Uterus (tissue), 4 donors: ENCODE data around the gene GPATCH2. TPM values are rescaled to one million over a fixed set of nuclear protein-coding genes. Genes with fewer than 3 reads are reported as not detected.
"Not testable (repeated sequence)": the region's sequence is repeated elsewhere in the genome, so short reads cannot be mapped to it uniquely, and the experiment has no call there.

Source experiments
- DNase-seq, 2 donors: peaks; one replicate each; pipeline ENCODE4 v3.0.0-alpha.2; 2019 to 2020
- H3K27ac ChIP-seq, 2 donors: fragments of 200-600 bp; sonication (generic); 1 replicate in 1 of 2; 2 replicates in 1 of 2; pipeline ENCODE4 v1.5.1; 2016 to 2018
- H3K27me3 ChIP-seq, 2 donors: fragments of 200-600 bp; sonication (generic); one replicate each; pipeline ENCODE4 v1.5.1; 2018 to 2019; ENCODE audit warnings: control low read depth in 1 of 2
- H3K36me3 ChIP-seq, 2 donors: fragments of 200-600 bp; sonication (generic); one replicate each; pipeline ENCODE4 v1.5.1; 2019; ENCODE audit warnings: control low read depth in 1 of 2
- H3K4me1 ChIP-seq, 2 donors: fragments of 200-600 bp; sonication (generic); one replicate each; pipeline ENCODE4 v1.5.1; 2018 to 2019; ENCODE audit warnings: control low read depth in 1 of 2
- H3K4me3 ChIP-seq, 2 donors: fragments of 200-600 bp; sonication (generic); 1 replicate in 1 of 2; 2 replicates in 1 of 2; pipeline ENCODE4 v1.5.1; 2018 to 2019; ENCODE audit warnings: mild to moderate bottlenecking in 1 of 2
- H3K9me3 ChIP-seq, 2 donors: fragments of 200-600 bp; sonication (generic); one replicate each; pipeline ENCODE4 v1.5.1; 2019; ENCODE audit warnings: control low read depth in 1 of 2
- POLR2A ChIP-seq, 2 donors: fragments of 450-650 bp; IDR thresholded peaks; one replicate each; pipeline ENCODE4 v1.6.1; 2016; ENCODE audit warnings: antibody characterized with exemption in 2 of 2, mild to moderate bottlenecking in 1 of 2, moderate library complexity in 1 of 2
- intact Hi-C: fragments of 100-400 bp; cut with DNase I; formaldehyde crosslinking; loops from one replicate; pipeline ENCODE4 v1.15.1; 2023; ENCODE audit warnings: low total_unique reads
- total RNA-seq, 4 donors: library from RNA; depleted of rRNA in 3 of 4; stranded (reverse); fragments of >200 nt in 3 of 4; gene quantifications; one replicate each; pipeline versions ENCODE4 v1.1.0 to v1.2.4, GENCODE V29; 2014 to 2023
- TF ChIP-seq, protein P1 (sequence below), 4 experiments: fragments of 200-600 bp in 2 of 4; fragments of 450-650 bp in 2 of 4; sonication (generic) in 2 of 4; IDR thresholded peaks; one replicate each; pipeline ENCODE4 v1.5.1; 2016 to 2019; ENCODE audit warnings: antibody characterized with exemption in 4 of 4, mild to moderate bottlenecking in 2 of 4, moderate library complexity in 1 of 4
- donor health status: DM: yes; HTN: yes; CAD: no.

Gene GPATCH2
- total RNA-seq, 4 donors from 2014 or later = 13.1 to 50.3 (median 19.2) TPM

DNA sequence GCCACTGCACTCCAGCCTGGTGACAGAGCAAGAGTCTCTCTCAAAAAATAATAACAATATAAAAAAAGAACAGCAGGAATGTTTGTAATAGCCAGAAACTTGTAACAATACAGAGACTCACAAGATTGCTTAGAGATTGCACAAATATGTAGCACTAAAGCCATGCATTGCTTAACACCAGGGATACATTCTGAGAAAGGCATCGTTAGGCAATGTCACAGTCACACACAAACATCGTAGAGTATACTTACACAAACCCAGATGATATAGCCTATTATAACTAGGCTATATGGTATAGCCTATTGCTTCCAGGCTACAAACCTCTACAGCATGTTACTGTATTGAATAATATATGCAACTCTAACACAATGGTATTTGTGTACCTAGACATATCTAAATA is 45.3 kb downstream of the GPATCH2 start:
- intact Hi-C loops = no loop called here
- H3K4me1 ChIP-seq = no peaks in the 10 kb centered on the region
- no peaks in the 10 kb centered on the region for H3K36me3 ChIP-seq
- no peaks in the 10 kb centered on the region for H3K9me3 ChIP-seq
- TF ChIP-seq POLR2A (IDR thresholded peaks at IDR 0.05) = no peak
- TF ChIP-seq, protein P1, sequence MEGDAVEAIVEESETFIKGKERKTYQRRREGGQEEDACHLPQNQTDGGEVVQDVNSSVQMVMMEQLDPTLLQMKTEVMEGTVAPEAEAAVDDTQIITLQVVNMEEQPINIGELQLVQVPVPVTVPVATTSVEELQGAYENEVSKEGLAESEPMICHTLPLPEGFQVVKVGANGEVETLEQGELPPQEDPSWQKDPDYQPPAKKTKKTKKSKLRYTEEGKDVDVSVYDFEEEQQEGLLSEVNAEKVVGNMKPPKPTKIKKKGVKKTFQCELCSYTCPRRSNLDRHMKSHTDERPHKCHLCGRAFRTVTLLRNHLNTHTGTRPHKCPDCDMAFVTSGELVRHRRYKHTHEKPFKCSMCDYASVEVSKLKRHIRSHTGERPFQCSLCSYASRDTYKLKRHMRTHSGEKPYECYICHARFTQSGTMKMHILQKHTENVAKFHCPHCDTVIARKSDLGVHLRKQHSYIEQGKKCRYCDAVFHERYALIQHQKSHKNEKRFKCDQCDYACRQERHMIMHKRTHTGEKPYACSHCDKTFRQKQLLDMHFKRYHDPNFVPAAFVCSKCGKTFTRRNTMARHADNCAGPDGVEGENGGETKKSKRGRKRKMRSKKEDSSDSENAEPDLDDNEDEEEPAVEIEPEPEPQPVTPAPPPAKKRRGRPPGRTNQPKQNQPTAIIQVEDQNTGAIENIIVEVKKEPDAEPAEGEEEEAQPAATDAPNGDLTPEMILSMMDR (IDR thresholded peaks at IDR 0.05) = no peak
- DNase-seq = no peak
- H3K4me3 ChIP-seq = no peak overlapping the region
- H3K27me3 ChIP-seq = no peaks in the 10 kb centered on the region
- H3K27ac ChIP-seq = no peak overlapping the region

DNA sequence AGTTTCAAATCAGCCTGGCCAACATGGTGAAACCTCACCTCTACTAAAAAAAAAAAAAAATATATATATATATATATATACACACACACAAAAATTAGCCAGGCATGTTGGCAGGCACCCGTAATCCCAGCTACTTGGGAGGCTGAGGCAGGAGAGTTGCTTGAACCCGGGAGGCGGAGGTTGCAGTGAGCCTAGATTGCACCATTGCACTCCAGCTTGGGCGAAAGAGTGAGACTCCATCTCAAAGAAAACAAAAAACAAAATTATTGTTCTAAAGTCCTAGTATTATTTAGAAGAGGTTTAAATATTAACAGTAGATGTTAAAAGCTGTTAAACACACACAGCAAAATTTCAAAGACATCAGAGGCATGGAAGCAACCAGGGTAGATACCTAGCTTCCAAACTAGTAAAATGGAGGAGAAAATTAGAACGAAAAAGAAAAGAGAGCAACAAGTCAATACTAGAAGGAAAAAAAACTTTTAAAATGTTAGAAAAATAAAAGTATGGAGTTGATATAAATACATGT is 46.5 kb downstream of the GPATCH2 start:
- H3K27me3 ChIP-seq, H3K27ac ChIP-seq, H3K4me3 ChIP-seq, DNase-seq, H3K36me3 ChIP-seq, H3K9me3 ChIP-seq, intact Hi-C loops, H3K4me1 ChIP-seq: not testable (repeated sequence)

DNA sequence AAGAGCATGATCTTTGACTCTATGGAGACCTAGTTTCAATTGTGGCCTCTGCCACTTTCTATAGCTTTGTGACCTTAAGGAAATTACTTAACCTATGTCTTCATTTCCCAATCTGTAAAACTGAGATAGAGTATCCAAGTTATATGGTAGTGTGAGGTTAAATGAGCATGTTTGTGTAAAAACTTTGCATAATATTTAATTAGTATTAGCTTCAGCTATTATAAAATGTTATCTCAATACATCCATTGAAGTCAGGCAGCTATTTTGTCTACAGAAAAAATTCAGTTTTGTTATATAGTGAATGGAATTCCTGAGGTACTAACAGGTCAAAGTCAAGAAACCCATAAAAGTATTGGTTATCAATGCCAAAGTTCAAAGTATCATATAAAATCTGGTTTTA is 53.6 kb downstream of the GPATCH2 start:
- no peak for DNase-seq
- no peaks in the 10 kb centered on the region for H3K27me3 ChIP-seq
- no peak overlapping the region for H3K27ac ChIP-seq
- no peaks in the 10 kb centered on the region for H3K4me1 ChIP-seq
- H3K36me3 ChIP-seq = no peaks in the 10 kb centered on the region
- intact Hi-C loops = no loop called here
- H3K4me3 ChIP-seq = no peak overlapping the region
- TF ChIP-seq, protein P1 (IDR thresholded peaks at IDR 0.05) = no peak
- no peak for TF ChIP-seq POLR2A (IDR thresholded peaks at IDR 0.05)
- no peaks in the 10 kb centered on the region for H3K9me3 ChIP-seq

DNA sequence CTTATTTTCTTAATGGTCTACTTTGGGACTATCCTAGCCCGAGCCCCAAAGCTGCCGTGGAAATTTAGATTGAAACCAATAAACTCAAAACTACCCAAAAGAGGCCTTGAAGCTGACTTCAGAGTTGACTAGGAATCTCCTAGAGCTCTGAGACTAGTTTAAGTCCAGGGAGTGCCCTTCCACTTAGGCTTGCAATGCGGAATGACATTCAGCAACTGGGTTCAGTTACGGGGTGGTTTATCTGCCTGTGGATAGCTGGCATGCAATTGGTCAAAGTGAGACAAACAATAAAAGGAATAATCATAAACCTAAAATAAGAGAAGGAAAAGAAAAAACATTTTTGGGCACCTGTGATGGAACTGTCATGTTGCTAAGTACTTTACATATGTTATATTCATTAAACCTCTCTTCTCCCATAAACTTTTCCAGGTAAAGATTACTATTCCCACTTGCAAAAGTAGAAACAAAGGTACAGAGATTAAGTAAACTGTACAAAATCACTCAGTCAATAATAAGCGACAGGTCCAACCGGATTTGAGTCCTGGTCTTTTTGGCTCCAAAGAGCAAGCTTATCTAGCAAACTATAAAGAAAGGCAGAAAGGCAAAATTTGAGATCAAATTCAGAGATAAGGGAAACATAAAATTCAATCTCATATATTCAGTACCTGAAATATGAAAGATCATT is 56.5 kb downstream of the GPATCH2 start:
- Histone ChIP-seq H3K9me3 (no peaks in the 10 kb centered on the region), H3K36me3 (no peaks in the 10 kb centered on the region), H3K4me1 (no peaks in the 10 kb centered on the region), H3K27me3 (no peaks in the 10 kb centered on the region), H3K27ac (no peak overlapping the region), H3K4me3 (no peak overlapping the region)
- TF ChIP-seq, protein P1 (IDR thresholded peaks at IDR 0.05) = no peak
- TF ChIP-seq POLR2A (IDR thresholded peaks at IDR 0.05) = no peak
- no peak for DNase-seq
- intact Hi-C loops = no loop called here

DNA sequence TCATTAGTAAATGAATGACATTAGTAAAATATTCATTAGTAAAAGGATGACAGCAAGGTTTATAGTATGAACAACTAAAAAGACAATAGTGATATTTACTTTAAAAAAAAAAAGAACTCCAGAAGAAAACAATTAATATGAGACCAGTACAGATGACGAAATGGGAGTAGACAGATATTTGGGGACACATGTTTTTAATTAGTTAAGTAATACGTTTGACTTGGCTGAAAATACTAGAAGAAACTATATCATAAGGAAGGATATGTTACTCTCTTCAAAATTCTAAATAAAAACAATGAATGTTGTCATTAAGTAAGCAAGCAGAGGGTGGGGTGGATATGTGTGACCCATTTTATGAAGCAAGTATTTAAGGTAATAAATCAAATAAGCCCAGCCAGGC is 61.9 kb downstream of the GPATCH2 start:
- Histone ChIP-seq H3K4me1 (no peaks in the 10 kb centered on the region), H3K27me3 (no peaks in the 10 kb centered on the region), H3K36me3 (no peaks in the 10 kb centered on the region), H3K4me3 (no peak overlapping the region), H3K9me3 (no peaks in the 10 kb centered on the region), H3K27ac (no peak overlapping the region)
- no peak for DNase-seq
- intact Hi-C loops = no loop called here
- TF ChIP-seq, protein P1 (IDR thresholded peaks at IDR 0.05) = no peak
- no peak for TF ChIP-seq POLR2A (IDR thresholded peaks at IDR 0.05)
